Stimulated activated effector memory CD8-positive, alpha-beta T cell treated with anti-CD3 and anti-CD28 coated beads, Interleukin-12 subunit alpha, Interleukin-12 subunit beta, amount 100 ng/mL, for 72 hours (primary cell): ENCODE results near the gene CCM2.

ENCODE experiments used
- ATAC-seq: fragments of 150-1000 bp; cut with Tn5 transposase; 2 replicates; pipeline ENCODE4 v1.10.0; 2021
- DNase-seq, 2 donors: peaks; one replicate each; pipeline ENCODE4 v3.0.0; 2021 to 2022; ENCODE audit warnings: low spot score in 2 of 2
- H3K27ac Mint-ChIP-seq: one replicate; pipeline ENCODE4 v1.8.0; 2022; ENCODE audit warnings: mild to moderate bottlenecking, mixed read lengths
- H3K36me3 Mint-ChIP-seq: one replicate; pipeline ENCODE4 v1.8.0; 2022; ENCODE audit warnings: mild to moderate bottlenecking, mixed read lengths
- H3K4me1 Mint-ChIP-seq: one replicate; pipeline ENCODE4 v1.8.0; 2022; ENCODE audit warnings: mixed read lengths
- H3K4me3 Mint-ChIP-seq: one replicate; pipeline ENCODE4 v1.8.0; 2022; ENCODE audit warnings: mild to moderate bottlenecking, mixed read lengths
- H3K9me3 Mint-ChIP-seq: one replicate; pipeline ENCODE4 v1.8.0; 2022; ENCODE audit warnings: mixed read lengths

CCM2 gene

GRCh38 chr7:45000093-45001032 is at the start of gene CCM2:
TSS of gene CCM2 (plus strand) at chr7:45000201. CDS start at chr7:45000334, 133 bp downstream.
- Mint-ChIP-seq H3K36me3 (peaks cover 51% of the 10 kb centered on the region), H3K4me1 (peaks cover 53% of the 10 kb centered on the region), H3K4me3 (peak within 1 kb of the TSS; percentile 79), H3K27ac (peak within 1 kb of the TSS; percentile 81), H3K9me3 (no peaks in the 10 kb centered on the region)
- DNase-seq (peak in 1 of 2 donors; percentile 77), ATAC-seq (peak; percentile 2)

GRCh38 chr7:44953156-44953555 is 46.8 kb upstream of the CCM2 start:
- H3K4me1 Mint-ChIP-seq: peaks cover 6% of the 10 kb centered on the region
- peaks cover 39% of the 10 kb centered on the region for H3K36me3 Mint-ChIP-seq
- H3K27ac Mint-ChIP-seq: no peak overlapping the region
- H3K4me3 Mint-ChIP-seq: no peak overlapping the region
- no peaks in the 10 kb centered on the region for H3K9me3 Mint-ChIP-seq
- ATAC-seq: no peak
- no peak for DNase-seq

- Mint-ChIP-seq H3K4me1 (peaks cover 28% of the 10 kb centered on the region), H3K36me3 (peaks cover 65% of the 10 kb centered on the region), H3K9me3 (no peaks in the 10 kb centered on the region), H3K27ac (peak overlapping the region; percentile 45), H3K4me3 (no peak overlapping the region)
- ATAC-seq (peak; percentile 4), DNase-seq (no peak)
Measured at GRCh38 chr7:44955733-44956132, 44.3 kb upstream of the CCM2 start.

- ATAC-seq (no peak), DNase-seq (no peak)
- Mint-ChIP-seq H3K36me3 (peaks cover 67% of the 10 kb centered on the region), H3K4me3 (no peak overlapping the region), H3K27ac (peak overlapping the region; percentile 45), H3K4me1 (peaks cover 29% of the 10 kb centered on the region), H3K9me3 (no peaks in the 10 kb centered on the region)
Measured at GRCh38 chr7:44956157-44956766, 43.7 kb upstream of the CCM2 start.

GRCh38 chr7:44958645-44959344 is 41.2 kb upstream of the CCM2 start:
- ATAC-seq: no peak
- no peak overlapping the region for H3K4me3 Mint-ChIP-seq
- peaks cover 36% of the 10 kb centered on the region for H3K4me1 Mint-ChIP-seq
- no peak for DNase-seq
- no peaks in the 10 kb centered on the region for H3K9me3 Mint-ChIP-seq
- H3K27ac Mint-ChIP-seq: peak overlapping the region; percentile 94
- H3K36me3 Mint-ChIP-seq: peaks cover 91% of the 10 kb centered on the region

GRCh38 chr7:44959433-44959951 is 40.5 kb upstream of the CCM2 start:
- ATAC-seq: peak; percentile 65
- H3K4me1 Mint-ChIP-seq: peaks cover 36% of the 10 kb centered on the region
- peak in 1 of 2 donors; percentile 69 for DNase-seq
- H3K9me3 Mint-ChIP-seq: no peaks in the 10 kb centered on the region
- H3K36me3 Mint-ChIP-seq: peaks cover 96% of the 10 kb centered on the region
- H3K4me3 Mint-ChIP-seq: no peak overlapping the region
- peak overlapping the region; percentile 94 for H3K27ac Mint-ChIP-seq

GRCh38 chr7:44960011-44960580 is 39.9 kb upstream of the CCM2 start:
- Mint-ChIP-seq H3K9me3 (no peaks in the 10 kb centered on the region), H3K4me3 (peak overlapping the region; percentile 4), H3K27ac (peak overlapping the region; percentile 94), H3K4me1 (peaks cover 33% of the 10 kb centered on the region), H3K36me3 (peaks cover 96% of the 10 kb centered on the region)
- ATAC-seq: no peak
- peak in 1 of 2 donors; percentile 56 for DNase-seq

GRCh38 chr7:44961844-44962482 is 38.0 kb upstream of the CCM2 start:
- peak; percentile 45 for ATAC-seq
- Mint-ChIP-seq H3K36me3 (peaks cover 96% of the 10 kb centered on the region), H3K4me3 (no peak overlapping the region), H3K27ac (peak overlapping the region; percentile 88), H3K4me1 (peaks cover 49% of the 10 kb centered on the region), H3K9me3 (no peaks in the 10 kb centered on the region)
- DNase-seq: peak in 1 of 2 donors; percentile 60

- ATAC-seq: peak; percentile 1
- Mint-ChIP-seq H3K9me3 (no peaks in the 10 kb centered on the region), H3K27ac (peak overlapping the region; percentile 88), H3K4me3 (no peak overlapping the region), H3K4me1 (peaks cover 50% of the 10 kb centered on the region), H3K36me3 (peaks cover 96% of the 10 kb centered on the region)
- DNase-seq: peak in 1 of 2 donors; percentile 54
Measured at GRCh38 chr7:44962483-44963251, 37.3 kb upstream of the CCM2 start.

GRCh38 chr7:44963364-44964290 is 36.4 kb upstream of the CCM2 start:
- Mint-ChIP-seq H3K27ac (peak overlapping the region; percentile 88), H3K4me1 (peaks cover 55% of the 10 kb centered on the region), H3K36me3 (peaks cover 96% of the 10 kb centered on the region), H3K4me3 (no peak overlapping the region), H3K9me3 (no peaks in the 10 kb centered on the region)
- peak in 1 of 2 donors; percentile 51 for DNase-seq
- ATAC-seq: peak; percentile 2

GRCh38 chr7:44964384-44964830 is 35.6 kb upstream of the CCM2 start:
- no peak overlapping the region for H3K4me3 Mint-ChIP-seq
- peaks cover 96% of the 10 kb centered on the region for H3K36me3 Mint-ChIP-seq
- H3K4me1 Mint-ChIP-seq: peaks cover 51% of the 10 kb centered on the region
- ATAC-seq (peak; percentile 15), DNase-seq (no peak)
- H3K9me3 Mint-ChIP-seq: no peaks in the 10 kb centered on the region
- H3K27ac Mint-ChIP-seq: peak overlapping the region; percentile 88

GRCh38 chr7:44964831-44965440 is 35.1 kb upstream of the CCM2 start:
- H3K9me3 Mint-ChIP-seq: no peaks in the 10 kb centered on the region
- ATAC-seq (no peak), DNase-seq (peak in 1 of 2 donors; percentile 64)
- peak overlapping the region; percentile 3 for H3K4me3 Mint-ChIP-seq
- H3K27ac Mint-ChIP-seq: peak overlapping the region; percentile 88
- H3K4me1 Mint-ChIP-seq: peaks cover 47% of the 10 kb centered on the region
- H3K36me3 Mint-ChIP-seq: peaks cover 96% of the 10 kb centered on the region
